T-helper 1 cell treated with Interleukin-12 subunit alpha and Interleukin-12 subunit beta and Interleukin-4 antibody, amounts not matched to agents 30 μg/mL and 1 μg/mL, for 36 hours (primary cell): ENCODE measurements around the gene FERMT1.
"Not testable (repeated sequence)": the region's sequence is repeated elsewhere in the genome, so short reads cannot be mapped to it uniquely, and the experiment has no call there.

Experiments
- H3K27ac Mint-ChIP-seq: one replicate; pipeline ENCODE4 v1.8.0; 2021; ENCODE audit warnings: mild to moderate bottlenecking, mixed read lengths
- H3K27me3 Mint-ChIP-seq: one replicate; pipeline ENCODE4 v1.8.0; 2021; ENCODE audit warnings: low read depth, mixed read lengths
- H3K36me3 Mint-ChIP-seq: one replicate; pipeline ENCODE4 v1.8.0; 2021; ENCODE audit warnings: low read depth, mixed read lengths
- H3K4me1 Mint-ChIP-seq: one replicate; pipeline ENCODE4 v1.8.0; 2021; ENCODE audit warnings: low read depth, mixed read lengths
- H3K4me3 Mint-ChIP-seq: one replicate; pipeline ENCODE4 v1.8.0; 2021; ENCODE audit warnings: mild to moderate bottlenecking, moderate library complexity, mixed read lengths
- H3K9me3 Mint-ChIP-seq: one replicate; pipeline ENCODE4 v1.8.0; 2021; ENCODE audit warnings: mixed read lengths

The FERMT1 gene

DNA sequence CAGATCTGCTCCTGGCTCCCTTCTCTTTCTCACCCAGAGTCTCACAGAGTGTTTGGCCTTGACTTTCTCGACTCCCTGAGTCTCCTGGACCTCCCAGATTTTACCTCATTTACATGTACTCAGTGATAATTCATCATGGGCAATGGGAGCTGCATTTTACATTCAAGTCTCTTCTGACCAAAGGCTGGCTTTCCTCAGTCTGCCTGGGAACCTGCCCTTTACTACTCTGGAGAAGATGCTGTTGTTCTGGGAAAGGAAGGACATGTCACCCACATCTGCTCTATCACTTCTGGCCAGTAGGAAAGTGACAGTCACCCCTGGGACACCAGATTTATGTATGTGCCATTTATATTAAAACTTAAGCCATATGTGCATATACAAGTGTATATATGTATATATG is 76.4 kb downstream of the FERMT1 start:
- H3K27ac Mint-ChIP-seq, result no peak overlapping the region
- no peaks in the 10 kb centered on the region for H3K4me1 Mint-ChIP-seq

DNA sequence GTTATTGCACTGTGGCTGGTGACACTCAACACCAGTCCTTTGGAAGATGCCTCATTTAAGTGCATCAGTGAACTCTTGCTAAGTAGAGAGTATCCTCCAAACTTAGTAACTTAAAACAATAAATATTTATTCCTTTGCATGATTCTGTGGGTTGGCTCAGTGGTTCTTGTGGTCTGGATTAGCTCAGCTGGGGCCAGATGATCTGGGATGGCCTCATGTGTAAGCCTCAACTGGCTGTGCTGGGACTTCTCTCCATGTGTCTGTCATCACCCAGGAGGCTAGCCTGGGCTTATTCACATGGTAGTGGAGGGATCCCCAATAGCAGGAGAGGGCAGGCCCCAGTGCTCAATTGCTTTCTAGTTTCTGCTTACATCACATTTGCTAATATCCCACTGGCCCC is 77.3 kb downstream of the FERMT1 start:
- no peaks in the 10 kb centered on the region for H3K4me1 Mint-ChIP-seq
- peaks cover 4% of the 10 kb centered on the region for H3K36me3 Mint-ChIP-seq
- H3K9me3 Mint-ChIP-seq, result no peaks in the 10 kb centered on the region
- no peak overlapping the region for H3K27ac Mint-ChIP-seq
- no peak overlapping the region for H3K4me3 Mint-ChIP-seq
- peaks cover 8% of the 10 kb centered on the region for H3K27me3 Mint-ChIP-seq

More for the DNA sequence above, 76.4 kb downstream of the FERMT1 start:
- Mint-ChIP-seq H3K27me3 (peaks cover 17% of the 10 kb centered on the region), H3K36me3 (peaks cover 3% of the 10 kb centered on the region), H3K9me3 (no peaks in the 10 kb centered on the region), H3K4me3 (no peak overlapping the region)

- H3K4me3 Mint-ChIP-seq, result no peak overlapping the region
Measured at GRCh38 chr20:6044115-6044514, 78.7 kb downstream of the FERMT1 start.

GRCh38 chr20:6041808-6042265 is 81.0 kb downstream of the FERMT1 start:
- Mint-ChIP-seq H3K4me1 (no peaks in the 10 kb centered on the region), H3K9me3 (no peaks in the 10 kb centered on the region), H3K27me3 (no peaks in the 10 kb centered on the region), H3K4me3 (no peak overlapping the region), H3K36me3 (peaks cover 23% of the 10 kb centered on the region), H3K27ac (no peak overlapping the region)

More at GRCh38 chr20:6044115-6044514, 78.7 kb downstream of the FERMT1 start:
- Mint-ChIP-seq H3K36me3 (peaks cover 10% of the 10 kb centered on the region), H3K9me3 (no peaks in the 10 kb centered on the region), H3K27me3 (no peaks in the 10 kb centered on the region), H3K4me1 (no peaks in the 10 kb centered on the region), H3K27ac (no peak overlapping the region)

GRCh38 chr20:6040958-6041807 is 81.6 kb downstream of the FERMT1 start:
- H3K4me3 Mint-ChIP-seq, result no peak overlapping the region
- no peaks in the 10 kb centered on the region for H3K4me1 Mint-ChIP-seq
- H3K36me3 Mint-ChIP-seq, result peaks cover 27% of the 10 kb centered on the region
- no peaks in the 10 kb centered on the region for H3K9me3 Mint-ChIP-seq
- H3K27me3 Mint-ChIP-seq, result no peaks in the 10 kb centered on the region
- no peak overlapping the region for H3K27ac Mint-ChIP-seq

- H3K4me3 Mint-ChIP-seq, result no peak overlapping the region
- H3K27ac Mint-ChIP-seq, result no peak overlapping the region
- H3K9me3 Mint-ChIP-seq, result no peaks in the 10 kb centered on the region
- H3K36me3 Mint-ChIP-seq, result peaks cover 28% of the 10 kb centered on the region
- no peaks in the 10 kb centered on the region for H3K27me3 Mint-ChIP-seq
- no peaks in the 10 kb centered on the region for H3K4me1 Mint-ChIP-seq
Measured at GRCh38 chr20:6040540-6040939, 82.3 kb downstream of the FERMT1 start.

DNA sequence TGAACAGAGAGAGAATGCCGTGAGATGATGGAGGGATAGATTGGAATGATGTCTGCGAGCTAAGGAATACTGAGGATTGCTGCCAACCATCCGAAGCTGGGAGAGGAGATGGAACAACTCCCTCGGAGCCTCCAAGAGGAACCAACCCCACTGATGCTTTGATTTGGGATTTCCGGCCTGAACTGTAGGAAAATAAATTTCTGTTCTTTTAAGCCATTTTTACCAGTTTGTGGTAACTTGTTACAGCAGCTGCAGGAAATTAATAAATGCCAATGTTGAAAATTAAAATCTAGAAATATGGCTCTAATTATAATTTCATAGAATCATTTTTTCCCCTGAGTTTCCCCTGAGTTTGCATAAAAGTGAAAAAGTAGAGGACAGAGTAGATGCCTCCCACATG is 83.1 kb downstream of the FERMT1 start:
- Mint-ChIP-seq H3K27me3 (no peaks in the 10 kb centered on the region), H3K4me3 (no peak overlapping the region), H3K9me3 (no peaks in the 10 kb centered on the region), H3K36me3 (peaks cover 30% of the 10 kb centered on the region), H3K4me1 (peaks cover under 1% of the 10 kb centered on the region), H3K27ac (no peak overlapping the region)

- no peaks in the 10 kb centered on the region for H3K9me3 Mint-ChIP-seq
- no peak overlapping the region for H3K4me3 Mint-ChIP-seq
- H3K36me3 Mint-ChIP-seq, result peaks cover 37% of the 10 kb centered on the region
- no peaks in the 10 kb centered on the region for H3K27me3 Mint-ChIP-seq
- no peak overlapping the region for H3K27ac Mint-ChIP-seq
- peaks cover 7% of the 10 kb centered on the region for H3K4me1 Mint-ChIP-seq
Measured at GRCh38 chr20:6038256-6038655, 84.6 kb downstream of the FERMT1 start.

- no peaks in the 10 kb centered on the region for H3K27me3 Mint-ChIP-seq
- no peak overlapping the region for H3K4me3 Mint-ChIP-seq
- peaks cover 37% of the 10 kb centered on the region for H3K36me3 Mint-ChIP-seq
- no peak overlapping the region for H3K27ac Mint-ChIP-seq
- peaks cover 7% of the 10 kb centered on the region for H3K4me1 Mint-ChIP-seq
- H3K9me3 Mint-ChIP-seq, result no peaks in the 10 kb centered on the region
Measured at GRCh38 chr20:6037082-6037481, 85.7 kb downstream of the FERMT1 start.

- Mint-ChIP-seq H3K27me3 (no peaks in the 10 kb centered on the region), H3K4me1 (peaks cover 7% of the 10 kb centered on the region), H3K9me3 (no peaks in the 10 kb centered on the region), H3K36me3 (peaks cover 37% of the 10 kb centered on the region), H3K4me3 (no peak overlapping the region), H3K27ac (no peak overlapping the region)
Measured at GRCh38 chr20:6036213-6036612, 86.6 kb downstream of the FERMT1 start.

DNA sequence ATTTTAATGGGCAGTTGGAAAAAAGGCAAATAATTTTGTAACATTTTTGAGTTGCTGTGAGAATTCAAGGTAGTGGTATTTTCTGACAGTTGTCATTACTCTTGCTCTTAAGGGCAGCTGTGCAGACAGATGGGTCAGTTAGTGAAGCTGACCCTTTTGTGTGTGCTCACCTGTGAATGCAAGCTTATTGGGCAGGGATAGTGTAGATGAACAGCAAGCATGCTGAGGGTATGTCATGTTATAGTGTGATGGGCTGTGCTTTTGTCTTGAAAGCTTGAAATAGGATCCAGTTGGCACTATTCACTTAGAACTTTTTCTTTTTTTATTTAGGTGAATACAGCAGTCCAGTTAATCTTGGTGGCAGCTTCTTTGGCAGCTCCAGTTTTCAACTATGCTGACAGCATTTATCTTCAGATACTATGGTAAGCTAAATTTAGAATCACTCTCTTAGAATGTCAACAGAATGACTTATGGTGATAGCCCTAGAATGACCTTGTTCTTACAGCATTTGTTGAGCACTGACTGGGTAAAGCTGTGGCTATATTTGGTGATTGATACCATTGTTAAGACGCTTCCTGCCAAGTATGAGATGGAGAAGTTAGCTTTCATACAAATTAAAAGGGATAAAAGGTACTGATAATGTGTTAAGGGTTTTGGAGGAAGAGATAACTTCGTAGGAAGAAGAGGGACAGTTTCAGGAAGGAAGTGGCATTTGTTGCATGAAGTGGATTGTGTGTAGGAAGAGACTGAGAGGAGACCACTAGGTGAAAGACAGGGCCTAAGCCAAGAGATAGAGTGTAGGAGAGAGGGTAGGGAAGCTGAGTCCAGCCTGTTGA is 88.5 kb downstream of the FERMT1 start:
- Mint-ChIP-seq H3K36me3 (peaks cover 31% of the 10 kb centered on the region), H3K27ac (peak overlapping the region; percentile 28), H3K9me3 (no peaks in the 10 kb centered on the region), H3K4me3 (no peak overlapping the region), H3K27me3 (no peaks in the 10 kb centered on the region), H3K4me1 (peaks cover 9% of the 10 kb centered on the region)

DNA sequence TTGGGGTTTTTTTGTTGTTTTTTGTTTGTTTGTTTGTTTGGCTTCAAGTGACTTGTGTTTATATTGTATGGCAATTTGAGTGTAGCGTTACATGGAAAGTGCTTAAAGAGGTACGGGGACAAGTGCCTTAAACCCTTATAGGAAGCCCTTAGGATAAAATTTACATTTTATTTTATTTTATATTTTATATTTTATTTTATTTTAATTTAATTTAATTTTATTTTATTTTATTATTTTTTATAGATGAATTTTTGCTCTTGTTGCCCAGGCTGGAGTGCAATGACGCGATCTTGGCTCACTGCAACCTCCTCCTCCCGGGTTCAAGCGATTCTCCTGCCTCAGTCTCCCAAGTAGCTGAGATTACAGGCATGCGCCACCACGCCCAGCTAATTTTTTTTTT is 89.9 kb downstream of the FERMT1 start:
- peaks cover 25% of the 10 kb centered on the region for H3K36me3 Mint-ChIP-seq
- H3K27me3 Mint-ChIP-seq, result not testable (repeated sequence)

DNA sequence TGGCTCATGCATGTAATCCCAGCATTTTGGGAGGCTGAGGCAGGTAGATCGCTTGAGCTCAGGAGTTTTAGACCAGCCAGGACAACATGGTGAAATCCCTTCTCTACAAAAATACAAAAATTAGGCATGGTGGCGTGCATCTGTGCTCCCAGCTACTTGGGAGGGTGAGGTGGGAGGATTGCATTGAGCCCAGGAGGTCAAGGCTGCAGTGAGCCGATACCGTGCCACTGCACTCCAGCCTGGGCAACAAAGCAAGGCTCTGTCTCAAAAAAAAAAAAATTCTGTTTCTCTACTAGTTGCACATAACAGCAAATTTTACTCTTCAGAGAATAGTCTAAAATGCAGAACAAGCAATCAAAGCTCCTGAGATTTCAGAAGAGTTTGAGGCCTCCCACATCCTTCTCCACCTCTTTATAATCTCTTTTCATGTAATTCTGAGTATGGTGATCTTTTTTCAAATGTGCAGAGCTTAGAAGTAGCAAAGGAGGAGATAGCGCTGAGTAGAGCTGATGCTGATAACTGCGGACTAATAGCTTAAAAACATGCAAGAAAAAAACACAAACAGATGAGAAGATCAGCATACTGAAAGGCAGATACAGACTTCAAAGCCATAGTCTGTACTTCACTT is 92.3 kb downstream of the FERMT1 start:
- H3K4me3 Mint-ChIP-seq, result no peak overlapping the region
- H3K36me3 Mint-ChIP-seq, result peaks cover 24% of the 10 kb centered on the region
- H3K4me1 Mint-ChIP-seq, result peaks cover 23% of the 10 kb centered on the region
- no peaks in the 10 kb centered on the region for H3K27me3 Mint-ChIP-seq
- H3K9me3 Mint-ChIP-seq, result no peaks in the 10 kb centered on the region
- no peak overlapping the region for H3K27ac Mint-ChIP-seq

More for the DNA sequence above, 89.9 kb downstream of the FERMT1 start:
- not testable (repeated sequence) for H3K9me3 Mint-ChIP-seq, H3K4me3 Mint-ChIP-seq, H3K27ac Mint-ChIP-seq
- peaks cover 15% of the 10 kb centered on the region for H3K4me1 Mint-ChIP-seq

DNA sequence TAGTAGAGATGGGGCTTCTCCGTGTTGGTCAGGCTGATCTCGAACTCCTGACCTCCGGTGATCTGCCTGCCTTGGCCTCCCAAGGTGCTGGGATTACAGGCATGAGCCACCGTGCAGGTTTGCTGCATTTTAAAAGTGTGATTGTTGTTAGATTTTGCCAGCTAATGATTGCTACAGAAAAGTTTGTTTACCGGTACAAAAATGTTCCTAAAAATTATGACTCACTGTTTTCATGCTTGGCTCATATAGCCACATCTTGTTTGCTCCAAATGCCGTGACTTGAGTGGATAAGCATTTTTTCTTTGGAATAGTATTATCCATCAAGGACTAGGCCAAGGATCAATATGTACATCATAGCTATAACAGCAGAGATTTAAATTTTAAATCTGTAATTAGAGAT is 93.3 kb downstream of the FERMT1 start:
- no peaks in the 10 kb centered on the region for H3K27me3 Mint-ChIP-seq
- peaks cover under 1% of the 10 kb centered on the region for H3K9me3 Mint-ChIP-seq
- no peak overlapping the region for H3K4me3 Mint-ChIP-seq
- H3K27ac Mint-ChIP-seq, result no peak overlapping the region
- peaks cover 22% of the 10 kb centered on the region for H3K4me1 Mint-ChIP-seq
- peaks cover 29% of the 10 kb centered on the region for H3K36me3 Mint-ChIP-seq
